GM12878 (cell line): ENCODE data around the gene NTN3. TPM values are rescaled to one million over a fixed set of nuclear protein-coding genes. Genes with fewer than 3 reads are reported as not detected.

Source experiments
- BRCA1 ChIP-seq: IDR thresholded peaks from 2 replicates; pipeline ENCODE4 v1.6.1; 2011; ENCODE audit warnings: low read depth, low read length, improper control_type of control experiment
- CBFB ChIP-seq: IDR thresholded peaks from 2 replicates; pipeline ENCODE4 v1.6.1; 2016; ENCODE audit warnings: antibody characterized with exemption, low read depth
- CHD2 ChIP-seq: IDR thresholded peaks from 2 replicates; pipeline ENCODE4 v1.6.1; 2011; ENCODE audit warnings: low read depth, low read length, improper control_type of control experiment, borderline replicate concordance
- CREM ChIP-seq: IDR thresholded peaks from 2 replicates; pipeline ENCODE4 v1.6.1; 2014; ENCODE audit warnings: antibody characterized with exemption, low read depth
- EGR1 ChIP-seq, 2 experiments: IDR thresholded peaks; 1 replicate in 1 of 2; 2 replicates in 1 of 2; pipeline ENCODE4 v1.6.1; 2011 to 2012; ENCODE audit warnings: low read depth in 2 of 2, low read length in 2 of 2, borderline replicate concordance in 1 of 2, mild to moderate bottlenecking in 1 of 2, moderate library complexity in 1 of 2
- EZH2 ChIP-seq: IDR thresholded peaks from 2 replicates; pipeline ENCODE4 v1.6.1; 2012; ENCODE audit warnings: low read depth, mild to moderate bottlenecking, control low read depth, inconsistent platforms, low read length, borderline replicate concordance; ENCODE audit not compliant: control insufficient read depth
- LARP7 ChIP-seq: fragments of 450-650 bp; IDR thresholded peaks from 2 replicates; pipeline ENCODE4 v1.6.1; 2017; ENCODE audit warnings: mild to moderate bottlenecking
- MYB ChIP-seq: fragments of 150-350 bp; IDR thresholded peaks from 2 replicates; pipeline ENCODE4 v1.6.1; 2014; ENCODE audit warnings: mild to moderate bottlenecking, low read depth, low read length, borderline replicate concordance
- NBN ChIP-seq: fragments of 450-650 bp; IDR thresholded peaks from 2 replicates; pipeline ENCODE4 v1.6.1; 2016
- POLR2AphosphoS2 ChIP-seq: IDR thresholded peaks from 2 replicates; pipeline ENCODE4 v1.6.1; 2011; ENCODE audit warnings: low read depth, mild to moderate bottlenecking, low read length, improper control_type of control experiment, moderate library complexity
- RELA ChIP-seq: fragments of 450-650 bp; IDR thresholded peaks from 2 replicates; pipeline ENCODE4 v1.8.0; 2014; ENCODE audit warnings: borderline replicate concordance; ENCODE audit not compliant: partially characterized antibody
- SREBF1 ChIP-seq: IDR thresholded peaks from 2 replicates; pipeline ENCODE4 v1.6.1; 2012; ENCODE audit warnings: mild to moderate bottlenecking, low read length
- ZBED1 ChIP-seq: IDR thresholded peaks from 2 replicates; pipeline ENCODE4 v1.6.1; 2016; ENCODE audit warnings: borderline replicate concordance
- ZNF274 ChIP-seq: IDR thresholded peaks from one replicate; pipeline ENCODE4 v1.8.0; 2011; ENCODE audit not compliant: insufficient read length, insufficient read depth
- polyA plus RNA-seq, 11 experiments: library from polyadenylated mRNA; depleted of rRNA in 4 of 11; unstranded in 6 of 11; stranded (reverse) in 5 of 11; fragments of >200 nt; fragmentation: Nextera tagmentation in 4 of 11; fragmentation: Illumina TruSeq in 1 of 11; extraction: Ambion mirVana in 4 of 11; extraction: Trizol in 1 of 11; gene quantifications; 1 replicate in 1 of 11; 2 replicates in 10 of 11; pipeline versions ENCODE4 v1.2.1 to v1.2.3, GENCODE V29; 2011 to 2016; ENCODE audit warnings: inconsistent platforms in 2 of 11, missing spikeins in 2 of 11, low read depth in 1 of 11
- total RNA-seq, 4 experiments: library from RNA; depleted of rRNA in 3 of 4; stranded (reverse); fragments of >200 nt in 3 of 4; fragmentation: Illumina TruSeq in 1 of 4; extraction: Trizol in 1 of 4; gene quantifications; 2 replicates each; pipeline versions ENCODE4 v1.2.1 to v1.2.3, GENCODE V29; 2013 to 2021
- TF ChIP-seq, protein P1 (sequence below): fragments of 450-650 bp; IDR thresholded peaks from 2 replicates; pipeline ENCODE4 v1.6.1; 2016; ENCODE audit warnings: mild to moderate bottlenecking, moderate library complexity, borderline replicate concordance

The NTN3 gene
- total and polyA plus RNA-seq, 10 of the 15 experiments (the other 5 are each of a cell fraction or from before 2014, with no cell fraction given): 0.04 TPM; not detected in 9

DNA sequence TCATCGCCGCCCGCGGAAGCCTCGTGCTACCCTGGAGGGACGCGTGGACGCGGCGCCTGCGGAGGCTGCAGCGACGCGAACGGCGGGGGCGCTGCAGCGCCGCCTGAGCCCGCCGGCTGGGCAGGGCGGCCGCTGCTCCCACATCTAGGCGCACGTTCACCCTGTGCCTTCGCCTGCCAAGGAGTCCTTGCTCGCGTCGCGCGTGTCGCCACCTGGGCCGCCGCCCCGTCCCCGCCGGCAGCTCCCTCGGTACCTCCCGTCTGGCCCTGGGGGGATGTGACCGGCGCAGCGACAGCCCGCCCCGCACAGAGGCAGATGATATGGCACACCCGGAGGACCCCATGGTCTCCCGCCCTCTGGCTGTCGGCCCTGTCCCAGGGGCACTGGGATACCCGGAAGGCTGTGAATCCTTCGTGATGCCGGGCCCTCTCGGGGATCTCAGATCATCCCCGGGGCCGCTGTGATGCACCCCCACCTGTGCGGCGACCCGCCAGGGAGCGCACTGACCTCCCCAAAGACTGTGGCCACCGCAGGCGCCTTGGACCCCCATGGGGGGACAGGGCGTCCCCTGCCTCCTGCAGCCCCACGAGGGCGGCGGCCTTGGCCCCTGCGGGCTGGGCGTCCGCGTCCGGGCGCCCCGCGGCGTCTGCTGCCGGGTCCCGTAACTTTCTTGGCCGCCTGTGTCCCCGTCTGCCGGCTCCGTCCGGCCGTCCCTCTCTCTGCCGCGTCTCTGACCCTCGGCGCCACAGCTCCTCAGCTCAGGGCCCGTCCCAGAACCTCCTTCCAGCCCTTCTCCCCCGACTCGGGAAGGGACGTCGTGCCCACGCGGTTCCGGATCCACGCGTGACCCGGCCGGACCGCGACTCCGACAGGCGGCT is 3.1 kb downstream of the NTN3 start (continued):
- TF ChIP-seq SREBF1 (no peak), EGR1 (IDR thresholded peaks at IDR 0.05; ENCODE audit: borderline replicate concordance in 1 of 2, low read depth in 2 of 2, low read length in 2 of 2) (peak in 1 of 2 experiments; percentile 20; a peak in 1 of 3 replicates), LARP7 (peak; percentile 60; the same call in 1 of the 2 replicates), ZBED1 (no peak), CREM (no peak), RELA (no peak), ZNF274 (no peak), EZH2 (no peak), CHD2 (no peak), BRCA1 (no peak), CBFB (no peak), MYB (no peak), POLR2AphosphoS2 (no peak), NBN (0 out of 2 replicates have a peak, but pooled peaks have one; percentile 22)
- TF ChIP-seq, protein P1, sequence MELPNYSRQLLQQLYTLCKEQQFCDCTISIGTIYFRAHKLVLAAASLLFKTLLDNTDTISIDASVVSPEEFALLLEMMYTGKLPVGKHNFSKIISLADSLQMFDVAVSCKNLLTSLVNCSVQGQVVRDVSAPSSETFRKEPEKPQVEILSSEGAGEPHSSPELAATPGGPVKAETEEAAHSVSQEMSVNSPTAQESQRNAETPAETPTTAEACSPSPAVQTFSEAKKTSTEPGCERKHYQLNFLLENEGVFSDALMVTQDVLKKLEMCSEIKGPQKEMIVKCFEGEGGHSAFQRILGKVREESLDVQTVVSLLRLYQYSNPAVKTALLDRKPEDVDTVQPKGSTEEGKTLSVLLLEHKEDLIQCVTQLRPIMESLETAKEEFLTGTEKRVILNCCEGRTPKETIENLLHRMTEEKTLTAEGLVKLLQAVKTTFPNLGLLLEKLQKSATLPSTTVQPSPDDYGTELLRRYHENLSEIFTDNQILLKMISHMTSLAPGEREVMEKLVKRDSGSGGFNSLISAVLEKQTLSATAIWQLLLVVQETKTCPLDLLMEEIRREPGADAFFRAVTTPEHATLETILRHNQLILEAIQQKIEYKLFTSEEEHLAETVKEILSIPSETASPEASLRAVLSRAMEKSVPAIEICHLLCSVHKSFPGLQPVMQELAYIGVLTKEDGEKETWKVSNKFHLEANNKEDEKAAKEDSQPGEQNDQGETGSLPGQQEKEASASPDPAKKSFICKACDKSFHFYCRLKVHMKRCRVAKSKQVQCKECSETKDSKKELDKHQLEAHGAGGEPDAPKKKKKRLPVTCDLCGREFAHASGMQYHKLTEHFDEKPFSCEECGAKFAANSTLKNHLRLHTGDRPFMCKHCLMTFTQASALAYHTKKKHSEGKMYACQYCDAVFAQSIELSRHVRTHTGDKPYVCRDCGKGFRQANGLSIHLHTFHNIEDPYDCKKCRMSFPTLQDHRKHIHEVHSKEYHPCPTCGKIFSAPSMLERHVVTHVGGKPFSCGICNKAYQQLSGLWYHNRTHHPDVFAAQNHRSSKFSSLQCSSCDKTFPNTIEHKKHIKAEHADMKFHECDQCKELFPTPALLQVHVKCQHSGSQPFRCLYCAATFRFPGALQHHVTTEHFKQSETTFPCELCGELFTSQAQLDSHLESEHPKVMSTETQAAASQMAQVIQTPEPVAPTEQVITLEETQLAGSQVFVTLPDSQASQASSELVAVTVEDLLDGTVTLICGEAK: no peak
